Activated CD4-positive, alpha-beta T cell treated with anti-CD3 and anti-CD28 coated beads for 4 hours (primary cell): ENCODE data around the gene HS3ST3B1.
A peak's percentile ranks its signal among the peaks of the same experiment; 100 is the strongest.

ENCODE experiments used
- DNase-seq, 2 donors: peaks; one replicate each; pipeline ENCODE4 v3.0.0-alpha.2; 2020

The HS3ST3B1 gene

DNA sequence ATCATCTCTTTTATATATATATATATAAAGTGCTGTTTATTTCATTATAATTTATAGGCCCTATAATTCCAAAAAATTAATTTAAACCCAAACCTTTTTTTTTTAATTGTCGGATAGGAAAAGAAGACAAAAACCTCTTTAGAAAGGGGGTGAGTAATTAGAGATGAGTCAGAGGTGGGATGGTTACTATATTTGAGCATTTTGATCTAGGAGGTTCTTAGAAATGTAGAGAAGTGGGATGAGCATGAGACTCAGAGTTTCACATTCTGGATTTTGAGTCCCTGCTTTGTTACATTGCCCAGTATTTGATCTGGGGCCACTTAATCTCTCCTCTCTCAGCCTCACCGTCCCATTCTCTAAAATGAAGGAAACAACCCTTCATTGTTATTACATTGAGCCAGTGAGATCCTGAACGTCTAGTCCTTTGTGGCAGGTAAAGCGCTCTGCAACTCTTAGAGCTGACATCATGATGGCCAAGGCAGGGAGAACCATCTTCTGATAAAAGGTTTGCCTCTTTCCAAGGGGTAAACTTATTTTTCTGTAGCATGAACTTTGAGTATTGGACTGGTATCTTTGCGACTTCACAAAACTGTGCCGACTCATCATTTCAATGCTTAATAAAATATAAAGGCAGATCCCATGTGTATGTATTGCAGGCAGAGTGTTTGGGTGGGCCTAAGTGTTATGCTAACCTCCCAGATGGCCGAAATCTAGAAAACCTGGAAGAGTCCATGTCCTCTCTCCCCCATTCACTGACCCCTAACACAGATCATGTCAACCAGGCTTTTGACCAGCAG lies 21.3 kb downstream of the HS3ST3B1 start:
- no peak for DNase-seq

DNA sequence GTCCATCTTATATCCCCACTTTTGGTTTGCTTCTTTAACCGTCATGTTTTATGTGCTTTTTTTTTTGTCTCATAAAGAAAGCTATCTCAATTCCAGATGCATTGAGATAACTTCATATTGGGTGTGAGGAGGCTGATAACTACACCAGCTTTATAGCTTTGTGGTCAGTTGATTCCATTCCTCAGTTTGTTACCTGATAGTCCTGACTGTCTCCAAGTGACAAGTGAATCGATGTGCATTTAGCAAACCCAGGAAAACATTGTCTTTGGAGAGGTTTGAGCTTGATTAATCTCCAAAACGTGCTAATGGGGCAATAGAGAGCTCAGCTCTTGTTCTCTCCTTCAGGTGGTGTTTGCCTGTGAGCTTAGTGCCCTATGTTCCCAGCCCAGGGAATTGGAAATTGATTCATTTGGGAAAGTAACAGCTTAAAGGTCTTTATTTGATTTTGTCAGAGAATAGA lies 22.7 kb downstream of the HS3ST3B1 start:
- DNase-seq = no peak

DNA sequence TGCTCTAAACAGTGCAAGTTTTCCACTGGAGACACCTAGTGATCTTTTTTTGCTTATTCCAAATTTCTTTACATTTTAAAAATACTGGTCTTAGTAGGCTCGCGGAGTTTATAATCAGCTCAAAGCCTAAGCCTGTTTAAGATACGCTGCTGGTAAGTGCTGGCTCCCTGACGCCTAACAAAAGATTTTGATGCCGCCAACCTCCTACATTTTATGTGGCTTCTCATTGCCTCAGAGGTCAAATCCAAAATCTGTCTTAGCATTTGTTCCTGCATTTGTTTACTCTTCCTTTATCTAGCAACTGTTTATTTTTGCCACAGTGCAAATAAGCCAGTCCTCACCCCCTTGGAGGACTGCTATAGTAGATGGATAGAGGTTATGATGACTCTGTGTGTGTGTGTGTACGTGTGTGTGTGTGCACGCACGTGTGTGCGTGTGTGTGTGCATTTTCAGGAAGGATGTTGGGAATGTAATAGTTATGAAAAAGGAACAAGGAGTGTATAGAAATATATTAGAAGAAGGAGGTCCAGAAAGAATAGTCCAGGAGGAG lies 24.8 kb downstream of the HS3ST3B1 start:
- no peak for DNase-seq

DNA sequence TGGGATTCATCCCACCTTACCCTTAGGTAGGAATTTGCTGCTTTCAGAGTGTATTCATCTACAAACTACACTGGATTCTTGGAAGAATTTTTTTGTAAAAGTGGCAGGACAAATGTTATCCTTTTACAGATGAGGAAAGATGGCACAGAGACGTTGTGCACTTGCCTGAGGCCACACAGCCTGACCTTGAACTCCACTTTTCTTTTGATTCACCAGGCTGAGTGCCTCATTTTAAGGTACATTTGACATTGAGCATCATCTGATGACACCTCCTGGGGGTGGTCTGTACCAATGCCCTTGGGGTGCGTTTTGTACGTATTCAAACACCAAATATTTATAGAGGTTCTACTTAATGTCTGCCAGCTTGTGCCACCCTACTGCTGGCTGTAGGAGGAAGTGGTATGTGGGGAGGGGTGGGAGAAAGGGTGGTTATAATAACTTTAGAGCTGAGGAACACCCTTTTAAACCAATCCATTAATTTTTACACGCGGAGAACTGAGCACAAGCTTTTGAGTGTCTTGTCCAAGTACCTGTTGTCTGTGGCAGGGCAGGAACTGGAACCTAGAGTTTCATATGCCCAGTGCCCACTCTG lies 29.1 kb downstream of the HS3ST3B1 start:
- no peak for DNase-seq

DNA sequence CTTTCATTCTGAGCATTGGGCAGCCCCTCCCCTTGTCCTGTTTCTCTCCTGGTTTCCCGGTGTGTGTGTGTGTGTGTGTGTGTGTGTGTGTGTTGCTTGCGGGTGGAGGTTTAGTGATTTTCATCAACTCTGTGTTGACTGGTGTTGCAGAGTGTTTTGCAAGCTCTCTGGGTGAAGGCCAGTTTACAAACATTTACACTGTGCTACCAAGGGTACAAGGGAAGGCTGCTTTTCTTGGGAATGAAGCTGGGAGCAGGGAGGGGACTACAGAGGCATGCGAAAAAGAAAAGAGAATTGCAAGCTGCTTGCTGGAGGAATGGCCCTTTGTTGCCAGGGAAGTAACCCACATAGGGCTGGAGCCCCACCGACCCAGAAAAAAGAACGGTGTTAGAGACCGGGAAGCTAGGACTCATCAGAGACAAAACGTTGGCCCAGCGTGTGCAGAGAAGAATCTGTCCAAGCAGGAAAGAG lies 29.6 kb downstream of the HS3ST3B1 start:
- DNase-seq = no peak

DNA sequence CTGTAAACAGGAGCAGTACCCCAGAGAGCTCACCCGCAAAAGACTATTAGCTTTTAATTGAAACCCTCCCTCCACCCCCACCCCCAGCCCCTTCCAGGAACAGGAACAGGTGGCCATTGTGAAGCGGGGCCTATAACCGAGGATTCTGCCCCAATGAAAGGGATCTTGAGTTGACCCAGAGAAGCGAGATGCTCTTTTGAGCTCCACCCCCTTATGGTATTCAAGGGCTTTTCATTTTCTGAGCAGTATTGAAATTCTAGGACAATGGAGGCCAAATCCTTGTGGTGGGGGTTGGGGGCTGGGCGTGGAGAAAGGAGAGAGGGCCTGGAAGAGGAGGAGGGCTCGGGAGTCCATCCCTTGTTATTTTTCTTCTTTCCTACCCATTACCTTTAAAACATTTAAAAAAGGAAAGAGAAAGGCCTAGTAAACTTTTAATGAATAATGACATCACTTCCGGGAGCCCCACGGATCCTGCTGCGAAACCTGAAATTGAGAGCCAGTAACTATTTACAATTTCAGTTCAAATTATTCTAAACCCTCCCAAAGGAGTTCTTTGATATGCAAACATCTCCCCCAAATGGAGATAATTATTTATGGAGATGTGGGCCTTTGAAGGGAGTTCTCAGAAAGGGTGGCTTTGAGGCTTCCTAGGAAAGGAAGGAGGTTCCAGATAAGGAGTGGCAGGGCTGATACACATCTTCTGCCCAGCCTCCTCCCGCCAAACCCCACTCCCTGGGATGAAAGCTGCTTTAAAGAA lies 30.5 kb downstream of the HS3ST3B1 start:
- no peak for DNase-seq

DNA sequence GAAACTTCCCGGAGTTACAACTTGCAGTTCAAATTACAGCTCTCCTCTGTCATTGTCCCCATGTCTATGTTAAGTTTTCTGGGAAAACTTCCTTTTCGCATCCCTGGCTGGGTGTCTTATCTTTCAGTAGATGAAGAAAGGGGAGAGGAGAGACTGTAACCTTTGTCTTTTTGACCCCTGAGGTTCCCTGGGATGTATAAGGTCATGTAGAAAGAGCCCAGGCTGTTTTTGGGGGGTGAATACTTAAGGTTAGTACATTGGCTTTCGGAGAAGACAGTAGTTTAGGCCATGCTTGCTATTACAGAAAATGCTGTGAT lies 31.1 kb downstream of the HS3ST3B1 start:
- DNase-seq = no peak

DNA sequence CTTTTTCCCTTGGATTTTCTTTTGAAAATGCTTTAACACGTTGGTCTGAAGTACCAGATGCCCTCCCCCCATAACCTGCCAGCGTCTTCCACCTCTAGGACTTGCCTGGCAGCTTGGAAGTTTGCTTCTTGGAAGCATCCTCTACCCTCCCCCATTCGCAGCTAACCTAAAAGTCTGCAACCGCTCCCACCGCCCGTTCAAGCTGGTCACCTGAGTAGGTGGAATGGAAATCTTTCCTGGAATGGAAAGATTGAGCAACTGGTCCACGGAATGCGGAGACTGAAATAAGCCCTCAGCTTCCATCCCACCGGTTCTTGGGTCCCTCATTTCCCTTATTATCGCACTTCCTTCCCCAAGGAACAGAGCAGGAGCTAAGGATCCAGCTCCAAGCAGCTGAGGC lies 31.4 kb downstream of the HS3ST3B1 start:
- DNase-seq = no peak

DNA sequence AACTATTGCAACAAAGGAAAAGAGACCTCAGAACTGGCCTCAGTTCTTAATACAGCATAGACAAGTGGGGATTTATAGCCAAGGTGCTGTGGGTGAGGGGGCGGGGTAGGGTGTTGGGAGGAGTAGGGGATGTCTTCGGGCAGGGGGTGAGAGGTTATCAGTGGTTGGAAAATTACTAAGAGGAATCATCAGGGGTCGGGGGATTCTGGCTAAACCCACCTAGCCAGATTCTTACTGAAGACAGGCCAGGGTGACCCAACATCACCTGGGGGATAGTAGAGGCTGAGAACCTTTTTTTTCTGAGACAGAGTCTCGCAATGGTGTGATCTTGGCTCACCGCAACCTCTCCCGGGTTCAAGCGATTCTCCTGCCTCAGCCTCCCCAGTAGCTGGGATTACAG lies 32.6 kb downstream of the HS3ST3B1 start:
- no peak for DNase-seq

DNA sequence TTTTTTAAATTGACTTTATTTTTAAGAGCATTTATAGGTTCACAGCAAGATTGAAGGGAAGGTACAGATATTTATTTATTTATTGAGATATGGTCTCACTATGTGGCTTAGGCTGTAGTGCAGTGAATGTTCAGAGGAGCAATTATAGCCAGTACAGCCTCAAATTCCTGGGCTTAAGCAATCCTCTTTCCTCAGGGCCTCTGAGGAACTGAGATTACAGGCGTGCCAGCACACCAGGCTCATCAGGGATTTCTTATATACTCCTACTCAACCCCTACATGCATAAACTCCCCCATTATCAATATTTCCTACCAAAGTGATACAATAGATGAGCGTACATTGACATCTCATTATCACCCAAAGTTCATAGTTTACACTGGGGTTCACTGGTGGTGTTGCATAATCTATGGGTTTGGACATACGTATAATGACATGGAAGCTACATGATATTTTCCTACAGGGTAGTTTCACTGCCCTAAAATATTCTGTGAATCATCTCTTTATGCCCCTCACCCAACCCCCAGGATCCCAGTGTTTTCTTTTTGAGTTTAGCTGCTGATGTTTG lies 33.5 kb downstream of the HS3ST3B1 start:
- DNase-seq = no peak

DNA sequence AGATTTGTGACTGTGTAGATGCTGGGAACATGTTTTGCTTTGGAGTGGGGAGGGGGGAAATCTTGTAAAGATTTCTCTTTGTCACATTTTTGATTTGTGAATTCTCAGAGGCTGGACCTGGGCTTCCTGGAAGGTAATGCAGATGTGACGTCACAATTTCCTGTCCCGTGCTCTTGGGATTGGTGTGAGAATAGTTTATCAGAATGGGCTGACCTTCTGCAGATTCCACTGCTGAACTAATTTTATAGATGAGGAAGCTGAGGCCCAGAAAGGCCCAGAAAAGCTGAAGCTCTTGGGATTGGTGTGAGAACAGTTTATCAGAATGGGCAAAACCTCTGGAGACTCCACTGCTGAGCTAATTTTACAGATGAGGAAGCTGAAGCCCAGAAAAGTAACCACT lies 34.0 kb downstream of the HS3ST3B1 start:
- DNase-seq = no peak

DNA sequence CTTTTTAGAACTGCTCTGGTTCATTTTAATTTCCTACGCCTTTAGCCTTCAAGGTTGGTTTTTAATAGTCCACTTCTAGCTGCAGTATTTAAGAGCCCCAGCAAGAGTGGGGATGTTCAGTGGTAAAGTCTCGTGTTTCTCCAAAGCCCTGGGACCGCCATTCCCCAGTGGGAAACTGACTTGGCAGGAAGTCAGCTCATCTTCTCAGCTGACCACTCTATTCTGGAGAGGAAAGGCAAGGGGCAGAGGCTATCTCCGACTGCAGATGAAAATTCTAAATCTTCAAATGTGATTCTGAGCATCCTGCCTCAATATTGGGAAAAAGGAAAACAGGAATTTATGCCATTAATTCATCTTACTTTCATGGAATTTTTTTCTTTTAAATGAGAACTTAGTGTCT lies 35.5 kb downstream of the HS3ST3B1 start:
- DNase-seq = no peak

DNA sequence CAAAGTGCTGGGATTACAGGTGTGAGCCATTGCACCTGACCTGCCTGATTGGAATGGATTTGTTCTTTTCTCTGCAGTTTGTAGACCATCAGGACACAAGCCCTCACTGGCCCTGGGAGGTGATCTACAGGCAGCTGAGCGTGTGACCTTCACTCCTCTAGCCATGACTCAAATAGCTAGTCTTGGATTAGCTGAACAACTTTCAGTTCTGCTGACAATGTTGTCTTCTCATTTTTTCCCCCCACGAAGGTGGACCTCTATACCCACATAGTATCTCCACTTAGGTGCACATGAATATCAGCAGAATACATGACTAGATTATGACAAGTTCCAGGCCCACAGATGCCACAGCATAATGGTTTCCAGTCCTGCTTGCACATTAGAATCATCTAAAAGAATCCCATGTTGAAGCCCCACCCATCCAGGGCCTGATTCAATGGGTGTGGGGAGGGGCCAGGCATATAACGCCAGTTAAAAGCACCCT lies 36.8 kb downstream of the HS3ST3B1 start:
- DNase-seq = peak in 1 of 2 donors; percentile 11

DNA sequence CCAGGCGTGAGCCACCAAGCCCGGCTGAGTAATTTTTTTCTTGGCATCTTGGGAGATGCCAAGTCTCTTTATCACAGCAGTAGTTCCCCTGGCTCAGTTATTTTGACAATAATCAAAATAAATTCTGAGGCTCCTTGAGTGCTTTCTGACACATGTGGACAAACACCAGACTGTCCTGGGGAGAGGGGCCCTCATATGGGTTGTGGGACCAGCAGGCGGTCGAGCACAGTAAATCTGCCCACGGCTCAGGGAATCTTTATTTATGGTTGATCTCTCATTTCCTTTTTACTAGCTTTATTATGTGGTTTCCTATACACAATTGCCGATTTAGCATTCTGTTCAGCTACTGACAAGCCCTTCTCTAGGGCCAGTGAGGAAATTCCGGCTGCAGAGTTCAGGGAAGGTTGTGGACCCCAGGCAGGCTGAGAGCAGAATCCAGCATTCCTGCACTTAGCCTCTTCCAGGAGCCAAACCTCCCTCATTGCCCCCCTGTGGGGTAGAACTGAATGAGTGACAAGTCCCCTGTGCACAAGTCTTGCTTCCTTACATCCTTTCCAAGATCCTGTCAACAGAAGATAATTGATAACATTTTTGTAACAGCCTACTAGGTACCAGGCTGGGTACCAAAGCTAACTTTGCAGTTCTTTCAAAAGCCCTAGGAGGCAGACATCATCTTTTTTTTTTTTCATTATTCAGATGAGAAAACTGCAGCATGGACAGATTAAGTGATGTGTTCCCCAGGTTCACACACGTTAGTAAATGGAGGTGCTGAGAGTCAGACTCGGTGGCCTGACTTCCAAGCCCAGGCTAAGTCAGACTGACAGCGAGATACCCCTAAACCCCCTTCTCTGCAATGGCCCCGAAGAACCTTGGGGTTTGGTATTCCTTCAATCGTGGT lies 40.2 kb downstream of the HS3ST3B1 start:
- no peak for DNase-seq

DNA sequence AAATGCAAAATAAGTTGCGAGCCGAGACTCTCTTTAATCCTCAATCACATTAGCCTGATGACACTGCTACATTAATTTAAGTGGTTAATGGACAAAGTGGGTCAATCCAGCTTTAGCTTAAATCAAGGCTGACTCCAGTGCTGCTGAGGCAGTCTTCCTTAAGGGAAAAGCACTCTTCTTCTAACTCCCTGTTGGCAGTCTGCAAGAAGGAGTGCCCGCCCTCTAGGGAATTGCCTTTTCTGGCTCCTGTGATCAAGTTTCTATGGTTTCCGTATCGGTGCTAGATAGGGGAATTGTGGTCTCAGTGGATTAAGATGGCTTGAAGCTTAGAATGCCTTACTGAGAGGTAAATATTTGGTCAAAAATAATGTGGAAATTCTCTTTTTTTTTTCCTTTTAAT lies 41.0 kb downstream of the HS3ST3B1 start:
- DNase-seq = no peak

DNA sequence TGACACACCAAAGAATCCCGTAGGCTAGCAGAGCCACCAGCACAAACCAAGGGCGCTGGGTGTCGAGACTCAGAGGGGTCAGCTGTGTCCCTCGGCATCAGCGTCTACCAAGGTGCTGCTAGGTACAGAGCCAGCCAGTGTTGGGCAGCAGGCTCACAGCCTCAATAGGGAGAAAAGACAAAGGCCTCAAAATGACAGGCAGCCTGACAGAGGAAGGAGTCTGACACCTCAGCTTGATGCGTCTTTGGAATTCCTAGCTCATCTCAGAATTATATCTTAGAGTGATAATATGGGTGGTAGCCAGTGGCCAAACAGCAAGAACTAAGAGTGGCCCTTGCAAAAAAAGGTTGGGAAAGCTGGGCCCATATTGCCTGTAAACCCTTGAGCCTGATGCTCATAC lies 45.9 kb downstream of the HS3ST3B1 start:
- no peak for DNase-seq

DNA sequence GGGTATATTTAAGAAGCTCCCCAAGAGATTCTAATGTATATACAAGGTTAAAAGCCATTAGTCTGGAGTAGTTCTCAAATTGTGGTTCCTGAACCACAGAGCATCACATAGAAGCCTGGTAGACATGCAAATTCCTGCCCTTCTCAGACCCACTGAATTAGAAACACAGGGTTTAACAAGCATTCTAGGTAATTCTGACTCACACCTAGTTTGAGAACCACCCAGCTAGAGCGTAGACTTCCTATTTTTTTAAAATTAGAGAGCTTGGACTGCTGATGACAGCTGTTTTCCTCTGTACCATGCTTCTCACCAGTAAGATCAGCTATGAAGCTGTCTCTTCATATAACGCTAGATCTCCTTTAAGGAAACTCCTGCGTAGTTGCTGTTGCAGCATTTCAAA lies 50.6 kb downstream of the HS3ST3B1 start:
- DNase-seq = no peak

DNA sequence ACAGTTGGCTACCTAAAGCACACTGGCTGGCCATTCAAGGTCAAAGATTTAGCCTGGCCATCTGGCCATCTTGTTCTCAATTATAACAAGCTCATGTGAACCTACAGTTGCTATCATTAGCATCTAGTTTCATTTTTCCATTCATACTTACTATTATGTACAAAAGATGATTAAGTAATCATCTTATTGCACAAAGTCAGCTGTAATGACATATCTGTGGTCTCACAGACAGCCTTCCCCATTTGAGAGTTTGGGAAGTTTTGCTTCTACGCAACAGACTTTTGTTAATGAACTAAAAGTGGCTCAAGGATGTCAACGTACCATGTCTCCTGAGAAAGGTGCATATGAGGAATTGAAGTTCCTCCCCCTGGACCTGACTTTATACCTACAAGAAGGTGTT lies 51.3 kb downstream of the HS3ST3B1 start:
- DNase-seq = no peak

DNA sequence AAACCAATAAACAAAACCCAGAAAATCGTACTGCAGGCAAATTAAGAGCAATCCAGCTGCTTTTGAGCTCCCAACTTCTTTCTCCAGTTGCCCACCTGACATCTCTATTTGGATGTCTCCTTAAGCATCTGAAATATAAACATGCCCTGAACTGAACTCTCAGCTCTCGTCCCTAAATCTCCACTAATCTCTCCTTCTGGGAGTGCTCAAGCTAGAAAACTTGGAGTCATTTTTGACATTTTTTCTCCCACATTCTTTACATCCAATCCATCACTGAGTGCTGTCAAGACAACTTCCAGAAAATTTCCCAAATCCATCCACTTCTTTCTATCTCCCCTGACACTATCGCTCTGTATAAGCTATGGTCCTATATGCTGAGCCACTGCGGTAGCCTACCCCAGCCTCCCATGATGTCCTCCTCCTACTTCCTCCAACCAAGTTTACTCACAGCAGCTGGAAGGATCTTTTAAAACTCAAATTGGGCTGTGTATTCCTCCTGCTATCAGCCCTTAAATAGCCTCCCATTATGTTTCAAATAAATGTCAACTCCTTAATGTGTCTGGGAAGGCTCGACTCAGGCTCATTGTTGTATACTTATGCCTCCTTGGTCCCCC lies 53.1 kb downstream of the HS3ST3B1 start:
- DNase-seq = no peak

DNA sequence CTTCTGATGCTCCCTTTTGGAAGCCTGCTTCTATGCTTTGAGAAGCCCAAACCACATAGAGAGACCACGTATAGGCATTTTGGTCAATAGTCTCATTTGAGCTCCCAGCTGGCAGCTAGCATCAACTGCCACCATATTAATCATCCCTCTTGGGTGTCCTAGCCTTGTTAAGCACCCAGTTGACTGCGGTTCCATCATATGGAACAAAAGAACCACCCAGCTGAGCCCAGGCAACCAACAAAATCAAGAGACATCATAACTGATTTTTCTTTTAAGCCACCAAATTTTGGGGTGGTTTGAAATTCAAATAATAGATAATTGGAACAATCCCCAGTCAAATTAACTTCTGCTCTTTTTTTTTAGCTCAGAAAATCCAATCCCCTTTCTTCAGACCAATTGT lies 53.9 kb downstream of the HS3ST3B1 start:
- no peak for DNase-seq

DNA sequence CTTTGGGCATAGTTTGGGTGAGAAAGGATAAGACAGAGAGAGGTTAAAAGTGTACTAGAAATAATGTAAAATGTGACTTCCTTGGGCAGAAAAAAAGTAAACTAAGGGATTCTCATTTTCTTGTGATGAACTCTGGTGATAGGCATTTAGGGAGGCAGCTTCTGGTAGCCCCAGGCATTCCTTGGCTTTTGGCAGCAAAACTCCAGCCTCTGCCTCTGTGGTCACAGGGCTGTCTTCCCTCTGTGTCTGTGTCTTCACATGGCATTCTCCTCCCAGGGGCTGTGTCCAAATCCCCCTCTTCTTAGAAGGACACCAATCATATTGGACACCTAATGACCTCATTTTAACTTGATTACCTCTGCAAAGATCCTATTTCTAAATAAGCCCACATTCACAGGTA lies 54.7 kb downstream of the HS3ST3B1 start:
- DNase-seq = no peak
